RKO (cell line): ENCODE results near the gene CAMK2D.
"Not testable (repeated sequence)": the region's sequence is repeated elsewhere in the genome, so short reads cannot be mapped to it uniquely, and the experiment has no call there.

ENCODE experiments used
- DNase-seq: peaks from one replicate; pipeline ENCODE4 v3.0.0-alpha.2; 2016; ENCODE audit warnings: low spot score

The CAMK2D gene

DNA sequence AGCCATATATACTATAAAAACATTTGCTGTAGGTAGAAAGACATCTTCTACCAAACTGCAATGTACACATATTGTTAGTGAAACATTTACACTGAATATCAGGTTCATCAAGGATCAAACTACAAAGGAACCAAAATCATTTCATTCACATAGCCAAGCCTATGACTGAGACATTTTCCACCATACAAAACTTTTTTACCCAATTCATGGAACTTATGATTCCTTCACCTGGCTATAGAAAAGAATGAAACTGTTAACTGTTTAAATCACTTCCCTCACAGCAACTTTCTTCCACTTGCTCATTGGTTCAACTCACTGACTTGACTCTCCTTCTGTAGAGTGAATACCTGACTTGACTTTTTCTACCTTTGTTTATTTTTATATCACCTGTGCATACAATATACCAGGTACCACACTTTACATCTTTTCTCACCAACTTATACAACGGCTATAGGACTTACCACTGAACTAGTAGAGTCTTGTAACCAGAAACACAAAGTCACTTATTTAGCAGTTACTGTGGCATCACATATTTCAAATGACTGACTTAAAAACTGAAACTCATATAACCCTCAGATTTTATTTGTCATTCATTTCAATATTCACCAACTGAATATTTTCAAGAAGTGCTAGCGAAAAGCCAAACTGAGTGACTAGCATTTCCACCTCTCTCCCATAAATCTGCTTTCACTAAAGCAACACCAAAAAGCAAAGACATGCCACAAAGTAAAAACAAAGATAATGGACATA, 30.9 kb downstream of the CAMK2D start:
- DNase-seq: no peak

- DNase-seq: no peak
Measured at GRCh38 chr4:113727802-113728201, 33.7 kb downstream of the CAMK2D start.

GRCh38 chr4:113725963-113726362, 35.6 kb downstream of the CAMK2D start:
- DNase-seq: no peak

- DNase-seq: no peak
Measured at GRCh38 chr4:113718252-113718651, 43.3 kb downstream of the CAMK2D start.

DNA sequence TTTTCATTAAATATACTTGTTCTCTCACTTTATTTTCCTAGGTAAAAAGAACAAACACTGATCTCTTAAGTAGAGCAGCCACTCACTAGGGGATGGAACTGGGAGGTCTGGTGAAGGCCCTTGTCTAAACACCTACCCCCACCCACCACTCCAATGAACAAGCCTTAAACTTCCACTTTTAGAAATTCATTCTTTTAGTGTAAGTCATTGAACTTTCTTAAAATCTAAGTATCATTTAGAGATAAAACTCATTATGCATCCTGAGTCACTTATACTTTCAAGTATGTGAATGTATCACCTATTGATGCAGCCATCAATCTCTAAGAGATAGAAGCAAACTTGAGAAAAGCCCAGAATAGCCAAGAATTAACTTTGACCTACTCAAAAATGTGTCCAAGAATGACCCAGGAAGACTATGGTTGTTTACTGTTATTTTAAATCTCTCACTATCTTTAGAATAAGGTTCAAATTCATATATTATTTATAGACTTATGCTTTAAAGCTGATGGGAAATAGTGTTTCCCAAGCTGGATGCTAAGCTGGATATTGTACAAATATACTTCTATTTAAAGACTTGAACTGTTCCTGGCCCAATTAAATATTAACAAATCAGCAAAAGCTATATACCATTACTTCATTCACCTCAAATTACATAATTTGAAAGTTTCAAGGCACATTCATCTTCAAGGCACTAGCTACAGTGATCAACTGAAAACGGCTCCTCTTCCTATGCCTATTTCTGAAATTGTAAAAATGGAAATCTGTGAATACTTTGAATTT, 49.5 kb downstream of the CAMK2D start:
- DNase-seq: no peak

GRCh38 chr4:113708250-113708649, 53.3 kb downstream of the CAMK2D start:
- DNase-seq: no peak

GRCh38 chr4:113707048-113707447, 54.5 kb downstream of the CAMK2D start:
- DNase-seq: no peak

GRCh38 chr4:113705097-113705496, 56.4 kb downstream of the CAMK2D start:
- DNase-seq: not testable (repeated sequence)

DNA sequence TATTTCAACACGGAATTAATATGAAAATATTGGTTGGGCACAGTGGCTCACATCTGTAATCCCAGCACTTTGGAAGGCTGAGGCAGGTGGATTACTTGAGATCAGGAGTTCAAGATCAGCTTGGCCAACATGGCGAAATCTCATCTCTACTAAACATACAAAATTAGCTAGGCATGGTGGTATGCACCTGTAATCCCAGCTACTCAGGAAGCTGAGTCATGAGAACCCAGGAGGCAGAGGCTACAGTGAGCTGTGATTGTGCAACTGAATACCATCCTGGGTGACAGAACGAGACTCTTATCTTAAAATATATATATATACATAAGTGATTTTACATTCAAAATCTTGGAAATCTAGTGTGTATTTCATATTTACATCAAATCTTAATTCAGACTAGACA, 58.9 kb downstream of the CAMK2D start:
- DNase-seq: not testable (repeated sequence)

DNA sequence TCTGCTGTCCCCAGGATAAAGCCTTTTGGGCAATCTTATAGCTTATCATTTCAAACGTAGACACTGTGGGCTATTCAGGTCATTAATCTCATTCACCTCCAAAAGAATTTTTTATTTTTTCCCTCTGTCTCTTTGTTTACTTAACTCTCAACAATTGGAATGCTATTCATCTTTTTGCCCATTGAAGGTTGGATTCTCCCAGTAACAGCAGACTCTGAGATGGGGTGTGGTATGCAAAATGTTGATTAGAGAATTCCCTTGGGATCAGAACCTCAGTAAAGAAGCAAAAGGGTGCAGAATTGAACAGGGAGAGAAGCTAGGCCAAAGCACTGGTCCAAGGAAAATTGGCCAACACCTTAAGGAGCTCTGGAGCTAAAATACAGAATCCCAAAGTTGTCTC, 60.4 kb downstream of the CAMK2D start:
- no peak for DNase-seq

GRCh38 chr4:113700602-113701150, 60.9 kb downstream of the CAMK2D start:
- DNase-seq: no peak

GRCh38 chr4:113699772-113700171, 61.8 kb downstream of the CAMK2D start:
- no peak for DNase-seq

GRCh38 chr4:113697429-113697828, 64.1 kb downstream of the CAMK2D start:
- DNase-seq: no peak

GRCh38 chr4:113695328-113696169, 66.0 kb downstream of the CAMK2D start:
- DNase-seq: no peak

GRCh38 chr4:113694008-113694407, 67.5 kb downstream of the CAMK2D start:
- DNase-seq: no peak

DNA sequence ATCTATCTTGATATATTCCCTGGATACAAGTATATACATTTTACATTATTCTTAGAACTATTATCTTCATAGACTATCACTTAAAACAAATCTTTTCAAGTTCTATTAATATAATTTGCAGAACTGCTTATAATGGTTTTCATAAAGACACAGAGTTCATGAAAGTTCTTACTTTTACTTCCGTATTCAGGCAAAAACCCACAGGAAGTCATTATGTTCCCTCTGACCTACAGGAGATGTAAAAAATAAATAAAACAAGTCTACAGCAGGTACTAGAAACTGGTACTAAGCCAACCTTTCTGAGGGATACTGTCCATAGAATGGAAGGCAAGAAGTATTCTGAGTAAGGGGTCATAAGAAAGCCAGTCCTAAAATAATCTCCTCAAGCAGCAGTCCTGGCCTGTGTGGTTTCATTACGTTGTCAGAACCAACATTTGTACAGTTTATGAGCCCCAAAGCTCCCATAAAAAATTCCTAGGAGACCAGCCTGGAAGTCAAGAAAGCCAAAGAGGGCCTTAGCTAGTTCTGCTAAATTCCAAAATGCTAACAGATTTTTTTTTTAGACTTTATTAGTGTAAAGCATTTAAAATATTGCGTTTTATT, 68.6 kb downstream of the CAMK2D start:
- no peak for DNase-seq

DNA sequence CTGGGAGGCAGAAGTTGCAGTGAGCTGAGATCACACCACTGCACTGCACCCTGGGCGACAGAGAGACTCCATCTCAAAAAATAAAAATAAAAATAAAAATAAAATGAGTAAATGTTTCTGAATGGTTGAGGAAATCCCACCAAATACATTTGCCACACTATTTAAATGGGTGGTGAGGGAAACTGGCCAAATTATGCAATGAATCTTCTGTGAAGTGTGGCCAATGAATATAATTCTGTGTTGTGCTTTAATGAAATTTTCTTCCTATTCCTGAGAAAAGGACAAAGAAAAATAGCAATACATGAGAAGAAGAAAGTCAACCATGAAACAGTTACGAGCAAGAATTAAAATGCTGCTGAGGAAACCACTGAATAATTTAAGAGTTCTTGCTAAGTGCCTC, 69.9 kb downstream of the CAMK2D start:
- no peak for DNase-seq

- no peak for DNase-seq
Measured at GRCh38 chr4:113689394-113689793, 72.1 kb downstream of the CAMK2D start.

DNA sequence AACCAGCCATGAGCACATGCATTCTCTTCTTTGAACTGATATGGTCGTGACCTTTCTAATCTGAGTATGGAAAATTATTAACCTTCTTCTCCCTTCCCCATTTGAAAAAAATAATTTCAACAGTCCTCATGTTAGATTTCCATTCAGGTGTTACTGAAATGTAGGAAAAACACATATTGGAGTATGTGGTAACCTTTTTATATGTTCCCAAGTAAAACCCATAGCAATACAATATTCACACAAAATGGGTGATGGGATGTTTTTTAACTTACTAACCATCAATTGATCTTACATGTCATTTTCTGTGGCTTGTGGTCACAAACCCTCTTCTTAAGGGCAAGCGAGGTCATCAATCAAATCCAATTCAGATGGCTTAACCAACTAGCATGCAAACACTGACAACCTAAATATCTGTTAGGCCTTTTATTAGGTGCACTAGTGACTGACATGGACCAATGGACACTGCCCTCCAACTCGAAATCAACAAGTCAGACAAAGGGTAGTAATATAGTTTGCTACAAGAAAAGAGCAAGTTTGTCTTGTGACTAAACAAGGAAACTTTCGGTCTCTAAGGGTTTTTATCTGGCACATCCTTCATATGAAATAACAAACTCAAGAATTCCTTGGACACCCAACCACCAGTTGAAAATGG, 74.3 kb downstream of the CAMK2D start:
- no peak for DNase-seq

DNA sequence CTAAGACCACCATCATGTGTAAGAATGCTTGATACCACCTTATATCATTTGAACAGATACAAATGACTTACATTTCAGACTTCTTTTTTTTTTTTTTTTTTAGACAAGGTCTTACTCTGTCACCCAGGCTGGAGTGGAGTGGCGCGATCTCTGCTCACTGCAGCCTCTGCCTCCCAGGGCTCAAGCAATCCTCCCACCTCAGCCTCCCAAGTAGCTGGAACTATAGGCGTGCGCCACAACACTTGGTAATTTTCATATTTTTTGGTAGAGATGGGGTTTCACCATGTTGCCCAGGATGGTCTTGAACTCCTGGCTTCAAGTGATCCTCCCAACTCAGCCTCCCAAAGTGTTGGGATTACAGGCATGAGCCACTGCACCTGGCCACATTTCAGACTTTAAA, 76.4 kb downstream of the CAMK2D start:
- not testable (repeated sequence) for DNase-seq

- peak; percentile 43 for DNase-seq
Measured at GRCh38 chr4:113684534-113685091, 76.9 kb downstream of the CAMK2D start.
